AG10803 (cell line): ENCODE measurements around the gene LGALS3BP.
"Not testable (repeated sequence)": the region's sequence is repeated elsewhere in the genome, so short reads cannot be mapped to it uniquely, and the experiment has no call there.

Experiments
- DNase-seq: peaks from one replicate; pipeline ENCODE4 v3.0.0; 2010; ENCODE audit warnings: low read depth
- H3K4me3 ChIP-seq: 2 replicates; pipeline ENCODE4 v1.5.1; 2011; ENCODE audit warnings: mild to moderate bottlenecking, low read length, control low read depth
- TF ChIP-seq, protein P1 (sequence below): conservative IDR thresholded peaks from 2 replicates; pipeline ENCODE4 v1.5.1; 2011; ENCODE audit warnings: mild to moderate bottlenecking, low read length, control low read depth, inconsistent platforms

The LGALS3BP gene

GRCh38 chr17:78969865-78970264 lies 9.9 kb downstream of the LGALS3BP start:
- TF ChIP-seq, protein P1, sequence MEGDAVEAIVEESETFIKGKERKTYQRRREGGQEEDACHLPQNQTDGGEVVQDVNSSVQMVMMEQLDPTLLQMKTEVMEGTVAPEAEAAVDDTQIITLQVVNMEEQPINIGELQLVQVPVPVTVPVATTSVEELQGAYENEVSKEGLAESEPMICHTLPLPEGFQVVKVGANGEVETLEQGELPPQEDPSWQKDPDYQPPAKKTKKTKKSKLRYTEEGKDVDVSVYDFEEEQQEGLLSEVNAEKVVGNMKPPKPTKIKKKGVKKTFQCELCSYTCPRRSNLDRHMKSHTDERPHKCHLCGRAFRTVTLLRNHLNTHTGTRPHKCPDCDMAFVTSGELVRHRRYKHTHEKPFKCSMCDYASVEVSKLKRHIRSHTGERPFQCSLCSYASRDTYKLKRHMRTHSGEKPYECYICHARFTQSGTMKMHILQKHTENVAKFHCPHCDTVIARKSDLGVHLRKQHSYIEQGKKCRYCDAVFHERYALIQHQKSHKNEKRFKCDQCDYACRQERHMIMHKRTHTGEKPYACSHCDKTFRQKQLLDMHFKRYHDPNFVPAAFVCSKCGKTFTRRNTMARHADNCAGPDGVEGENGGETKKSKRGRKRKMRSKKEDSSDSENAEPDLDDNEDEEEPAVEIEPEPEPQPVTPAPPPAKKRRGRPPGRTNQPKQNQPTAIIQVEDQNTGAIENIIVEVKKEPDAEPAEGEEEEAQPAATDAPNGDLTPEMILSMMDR: no peak
- no peak for DNase-seq

GRCh38 chr17:78967782-78968362 lies 11.9 kb downstream of the LGALS3BP start:
- no peak for DNase-seq
- TF ChIP-seq, protein P1: no peak
- no peak overlapping the region for H3K4me3 ChIP-seq

More at GRCh38 chr17:78969865-78970264, 9.9 kb downstream of the LGALS3BP start:
- no peak overlapping the region for H3K4me3 ChIP-seq

DNA sequence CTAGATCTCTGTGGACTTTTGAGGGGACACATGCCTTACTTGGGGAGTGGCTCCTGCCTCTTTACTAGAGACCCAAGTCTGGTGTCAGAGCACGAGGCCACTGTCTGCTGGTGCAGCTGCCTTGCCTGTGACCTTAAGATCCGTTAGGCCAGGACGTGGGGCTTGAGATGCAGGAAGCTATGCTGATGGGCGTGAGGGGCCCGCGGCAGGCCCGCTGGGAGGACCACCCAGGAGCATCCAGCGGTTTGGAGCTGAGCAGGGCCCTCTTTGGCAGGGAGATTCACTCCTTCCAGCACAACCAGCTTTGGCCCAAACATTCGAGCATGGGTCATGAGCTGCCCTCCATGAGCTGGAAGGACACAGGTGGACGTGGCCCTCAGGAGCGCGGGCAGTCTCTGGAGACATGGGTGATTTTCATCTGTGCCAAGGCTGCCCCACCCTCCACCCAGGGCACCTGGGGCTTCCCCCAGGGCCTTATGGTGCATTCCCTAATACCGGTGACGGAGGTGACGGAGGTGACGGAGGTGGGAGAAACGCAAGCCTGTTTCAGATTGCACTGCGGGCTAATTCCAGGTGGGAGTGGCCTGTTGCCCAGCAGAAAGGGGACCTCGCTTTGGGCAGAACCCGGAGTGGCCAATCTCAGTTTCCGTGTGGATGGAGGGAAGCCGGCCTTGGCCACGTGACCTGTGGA lies 12.7 kb downstream of the LGALS3BP start:
- H3K4me3 ChIP-seq: no peak overlapping the region
- DNase-seq: no peak
- TF ChIP-seq, protein P1: no peak

DNA sequence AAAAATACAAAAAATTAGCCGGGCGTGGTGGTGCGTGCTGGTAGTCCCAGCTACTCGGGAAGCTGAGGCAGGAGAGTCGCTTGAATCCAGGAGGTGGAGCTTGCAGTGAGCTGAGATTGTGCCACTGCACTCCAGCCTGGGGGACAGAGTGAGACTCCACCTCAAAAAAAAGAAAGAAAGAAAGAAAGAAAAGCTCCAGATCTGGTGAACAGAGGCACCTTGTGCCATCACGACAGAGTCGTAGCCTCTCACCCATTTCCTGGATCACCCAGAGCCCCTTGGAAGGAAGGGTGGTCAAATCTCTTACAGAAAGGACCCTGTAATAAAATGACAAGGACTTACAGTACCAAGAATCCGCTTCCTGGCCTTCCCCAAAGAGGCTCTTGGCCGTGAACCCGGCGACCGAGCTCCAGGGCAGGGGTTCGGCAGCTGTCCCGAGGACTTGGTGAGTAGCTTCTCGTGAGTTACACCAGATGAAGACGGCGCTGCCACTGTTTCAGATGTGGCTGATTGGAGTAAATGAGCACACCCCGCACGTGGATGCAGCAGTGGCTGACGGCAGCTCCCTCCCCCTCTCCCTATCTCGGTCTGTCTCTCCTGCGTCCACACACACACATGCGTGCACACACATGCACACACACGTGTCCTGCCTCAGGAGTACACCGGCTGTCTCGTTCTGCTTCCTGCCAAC lies 13.5 kb downstream of the LGALS3BP start:
- no peak overlapping the region for H3K4me3 ChIP-seq
- TF ChIP-seq, protein P1: no peak
- peak; percentile 33 for DNase-seq

DNA sequence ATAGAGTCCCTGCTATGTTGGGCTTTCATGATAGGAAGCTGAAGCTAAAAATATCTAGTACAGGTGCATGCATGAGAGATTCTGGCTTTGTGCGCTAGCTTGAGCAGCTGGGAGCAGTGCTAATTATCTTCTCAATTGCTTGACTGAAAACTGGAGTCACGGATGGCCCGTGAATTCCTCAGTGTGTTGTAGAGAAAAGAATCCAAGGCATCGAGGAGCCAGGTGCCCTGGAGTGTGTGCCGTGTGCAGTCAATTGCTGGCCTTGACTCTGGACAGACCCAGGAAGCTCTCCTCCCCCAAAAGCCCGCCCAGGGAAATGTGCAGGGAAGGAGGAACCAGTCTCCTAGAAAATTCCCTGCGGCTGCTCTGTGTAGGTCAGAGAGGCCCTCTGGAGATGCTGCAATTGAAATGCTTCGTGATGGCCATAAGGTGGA lies 14.2 kb downstream of the LGALS3BP start:
- no peak overlapping the region for H3K4me3 ChIP-seq
- no peak for DNase-seq
- TF ChIP-seq, protein P1: no peak

DNA sequence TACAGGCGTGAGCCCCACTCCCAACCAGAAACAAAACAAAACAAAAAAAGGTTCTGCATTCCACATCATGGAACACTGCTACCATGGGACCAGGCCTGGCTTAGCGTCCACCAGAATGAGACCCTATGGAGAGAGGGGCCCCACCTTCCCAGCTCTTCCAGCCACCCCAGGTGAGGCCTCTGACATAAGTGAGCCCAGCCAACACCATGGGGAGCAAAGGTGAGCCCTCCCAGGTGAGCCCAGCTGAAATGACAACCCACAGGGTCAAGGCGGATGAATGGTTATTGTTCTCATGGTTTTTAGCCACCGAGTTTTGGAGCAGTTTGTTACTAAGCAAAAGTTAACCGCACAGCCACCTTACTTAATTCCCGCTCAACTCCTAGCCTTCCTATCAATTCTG lies 16.3 kb downstream of the LGALS3BP start:
- TF ChIP-seq, protein P1: no peak
- no peak for DNase-seq
- no peak overlapping the region for H3K4me3 ChIP-seq

DNA sequence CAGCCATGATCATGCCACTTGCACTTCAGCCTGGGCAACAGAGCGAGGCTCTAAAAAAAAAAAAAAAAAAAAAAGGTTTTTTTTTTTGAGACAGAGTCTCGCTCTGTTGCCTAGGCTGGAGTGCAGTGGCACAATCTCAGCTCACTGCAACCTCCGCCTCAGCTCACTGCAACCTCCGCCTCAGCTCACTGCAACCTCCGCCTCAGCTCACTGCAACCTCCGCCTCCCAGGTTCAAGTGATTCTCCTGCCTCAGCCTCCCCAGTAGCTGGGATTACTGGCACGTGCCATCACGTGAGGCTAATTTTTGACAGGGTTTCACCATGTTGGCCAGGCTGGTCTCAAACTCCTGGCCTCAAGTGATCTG lies 16.8 kb downstream of the LGALS3BP start:
- DNase-seq, H3K4me3 ChIP-seq: not testable (repeated sequence)
